Measurements from ENCODE around the gene ZDHHC5.

DNA sequence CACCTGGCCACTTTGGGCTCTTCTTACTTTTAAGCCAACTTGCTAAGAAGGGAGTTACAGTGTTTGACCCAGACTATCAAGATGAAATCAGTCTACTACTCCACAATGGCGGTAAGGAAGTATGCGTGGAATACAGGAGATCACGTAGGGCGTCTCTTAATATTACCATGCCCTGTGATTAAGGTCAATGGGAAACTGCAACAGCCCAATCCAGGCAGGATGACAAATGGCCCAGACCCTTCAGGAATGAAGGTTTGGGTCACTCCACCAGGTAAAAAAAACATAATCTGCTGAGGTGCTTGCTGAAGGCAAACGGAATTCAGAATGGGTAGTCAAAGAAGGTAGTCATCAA is 17.2 kb upstream of the ZDHHC5 start:
- TF ChIP-seq, protein P1, sequence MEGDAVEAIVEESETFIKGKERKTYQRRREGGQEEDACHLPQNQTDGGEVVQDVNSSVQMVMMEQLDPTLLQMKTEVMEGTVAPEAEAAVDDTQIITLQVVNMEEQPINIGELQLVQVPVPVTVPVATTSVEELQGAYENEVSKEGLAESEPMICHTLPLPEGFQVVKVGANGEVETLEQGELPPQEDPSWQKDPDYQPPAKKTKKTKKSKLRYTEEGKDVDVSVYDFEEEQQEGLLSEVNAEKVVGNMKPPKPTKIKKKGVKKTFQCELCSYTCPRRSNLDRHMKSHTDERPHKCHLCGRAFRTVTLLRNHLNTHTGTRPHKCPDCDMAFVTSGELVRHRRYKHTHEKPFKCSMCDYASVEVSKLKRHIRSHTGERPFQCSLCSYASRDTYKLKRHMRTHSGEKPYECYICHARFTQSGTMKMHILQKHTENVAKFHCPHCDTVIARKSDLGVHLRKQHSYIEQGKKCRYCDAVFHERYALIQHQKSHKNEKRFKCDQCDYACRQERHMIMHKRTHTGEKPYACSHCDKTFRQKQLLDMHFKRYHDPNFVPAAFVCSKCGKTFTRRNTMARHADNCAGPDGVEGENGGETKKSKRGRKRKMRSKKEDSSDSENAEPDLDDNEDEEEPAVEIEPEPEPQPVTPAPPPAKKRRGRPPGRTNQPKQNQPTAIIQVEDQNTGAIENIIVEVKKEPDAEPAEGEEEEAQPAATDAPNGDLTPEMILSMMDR (IDR thresholded peaks at IDR 0.05; ENCODE audit: low read length) = no peak
- no peak for TF ChIP-seq EZH2 (IDR thresholded peaks at IDR 0.05; ENCODE audit: borderline replicate concordance, low read length)
